ENCODE results near the gene ABCC11. TPM values are rescaled to one million over a fixed set of nuclear protein-coding genes. Genes with fewer than 3 reads are reported as not detected.

ABCC11 gene
- total and polyA plus RNA-seq, 2 of the 13 experiments (the other 11 are each of a cell fraction or from before 2014, with no cell fraction given): 1.0 to 1.4 TPM

DNA sequence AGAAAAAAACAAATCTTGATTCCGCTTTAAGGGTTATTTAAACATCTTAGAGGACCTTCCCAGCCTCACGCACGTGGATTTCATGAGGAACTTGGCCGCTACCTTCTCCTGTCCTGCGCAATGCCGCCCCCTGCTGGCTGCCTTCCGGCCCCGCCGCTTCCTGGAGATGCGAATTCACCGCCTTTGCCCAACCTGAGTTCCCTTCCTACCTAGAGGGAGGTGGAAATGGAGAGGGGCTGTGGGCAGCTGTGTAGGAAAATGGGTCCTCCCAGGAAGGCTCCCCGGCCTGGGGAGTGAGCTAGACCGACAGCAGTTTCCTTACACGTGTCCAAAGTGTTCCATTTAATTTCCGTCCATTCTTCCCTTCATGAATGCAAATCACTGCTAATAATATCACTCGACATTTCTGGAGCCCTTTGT, 90.5 kb downstream of the ABCC11 start (continued):
- TF ChIP-seq, protein P1, sequence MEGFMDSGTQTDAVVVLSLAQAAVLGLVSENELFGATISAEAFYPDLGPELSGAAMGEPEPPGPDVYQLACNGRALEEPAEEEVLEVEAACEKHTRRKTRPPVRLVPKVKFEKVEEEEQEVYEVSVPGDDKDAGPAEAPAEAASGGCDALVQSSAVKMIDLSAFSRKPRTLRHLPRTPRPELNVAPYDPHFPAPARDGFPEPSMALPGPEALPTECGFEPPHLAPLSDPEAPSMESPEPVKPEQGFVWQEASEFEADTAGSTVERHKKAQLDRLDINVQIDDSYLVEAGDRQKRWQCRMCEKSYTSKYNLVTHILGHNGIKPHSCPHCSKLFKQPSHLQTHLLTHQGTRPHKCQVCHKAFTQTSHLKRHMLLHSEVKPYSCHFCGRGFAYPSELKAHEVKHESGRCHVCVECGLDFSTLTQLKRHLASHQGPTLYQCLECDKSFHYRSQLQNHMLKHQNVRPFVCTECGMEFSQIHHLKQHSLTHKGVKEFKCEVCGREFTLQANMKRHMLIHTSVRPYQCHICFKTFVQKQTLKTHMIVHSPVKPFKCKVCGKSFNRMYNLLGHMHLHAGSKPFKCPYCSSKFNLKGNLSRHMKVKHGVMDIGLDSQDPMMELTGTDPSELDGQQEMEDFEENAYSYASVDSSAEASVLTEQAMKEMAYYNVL (CRISPR knock-in tag; IDR thresholded peaks at IDR 0.05; ENCODE audit: borderline replicate concordance): peak; percentile 47; the same call in 1 of the 2 replicates
- TF ChIP-seq ZNF607 (CRISPR knock-in tag; IDR thresholded peaks at IDR 0.05; ENCODE audit: borderline replicate concordance) (no peak), ZFY (CRISPR knock-in tag; IDR thresholded peaks at IDR 0.05) (0 out of 2 replicates have a peak, but pooled peaks have one; percentile 21), HNRNPLL (IDR thresholded peaks at IDR 0.05; ENCODE audit: low read depth, low read length, poor library complexity, severe bottlenecking) (peak; percentile 26), XRCC5 (optimal IDR thresholded peaks at IDR 0.05; ENCODE audit: low read length) (peak; percentile 85), MAFK (conservative IDR thresholded peaks at IDR 0.05 in 1 of 2, IDR thresholded peaks at IDR 0.05 in 1 of 2; ENCODE audit: low read length in 2 of 2) (no peak), KDM4B (CRISPR knock-in tag; IDR thresholded peaks at IDR 0.05) (no peak), MXD4 (CRISPR knock-in tag; IDR thresholded peaks at IDR 0.05) (0 out of 2 replicates have a peak, but pooled peaks have one; percentile 17), DMAP1 (CRISPR knock-in tag; IDR thresholded peaks at IDR 0.05) (no peak), ZNF792 (CRISPR knock-in tag; IDR thresholded peaks at IDR 0.05) (no peak), KDM2A (CRISPR knock-in tag; IDR thresholded peaks at IDR 0.05; ENCODE audit: borderline replicate concordance, low read depth) (peak; percentile 76; the same call in 1 of the 2 replicates), SATB2 (CRISPR knock-in tag; IDR thresholded peaks at IDR 0.05) (no peak)
- TF ChIP-seq, protein P2, sequence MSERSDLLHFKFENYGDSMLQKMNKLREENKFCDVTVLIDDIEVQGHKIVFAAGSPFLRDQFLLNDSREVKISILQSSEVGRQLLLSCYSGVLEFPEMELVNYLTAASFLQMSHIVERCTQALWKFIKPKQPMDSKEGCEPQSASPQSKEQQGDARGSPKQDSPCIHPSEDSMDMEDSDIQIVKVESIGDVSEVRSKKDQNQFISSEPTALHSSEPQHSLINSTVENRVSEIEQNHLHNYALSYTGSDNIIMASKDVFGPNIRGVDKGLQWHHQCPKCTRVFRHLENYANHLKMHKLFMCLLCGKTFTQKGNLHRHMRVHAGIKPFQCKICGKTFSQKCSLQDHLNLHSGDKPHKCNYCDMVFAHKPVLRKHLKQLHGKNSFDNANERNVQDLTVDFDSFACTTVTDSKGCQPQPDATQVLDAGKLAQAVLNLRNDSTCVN (CRISPR knock-in tag; IDR thresholded peaks at IDR 0.05; ENCODE audit: borderline replicate concordance): 0 out of 2 replicates have a peak, but pooled peaks have one; percentile 20
- TF ChIP-seq, protein P3, sequence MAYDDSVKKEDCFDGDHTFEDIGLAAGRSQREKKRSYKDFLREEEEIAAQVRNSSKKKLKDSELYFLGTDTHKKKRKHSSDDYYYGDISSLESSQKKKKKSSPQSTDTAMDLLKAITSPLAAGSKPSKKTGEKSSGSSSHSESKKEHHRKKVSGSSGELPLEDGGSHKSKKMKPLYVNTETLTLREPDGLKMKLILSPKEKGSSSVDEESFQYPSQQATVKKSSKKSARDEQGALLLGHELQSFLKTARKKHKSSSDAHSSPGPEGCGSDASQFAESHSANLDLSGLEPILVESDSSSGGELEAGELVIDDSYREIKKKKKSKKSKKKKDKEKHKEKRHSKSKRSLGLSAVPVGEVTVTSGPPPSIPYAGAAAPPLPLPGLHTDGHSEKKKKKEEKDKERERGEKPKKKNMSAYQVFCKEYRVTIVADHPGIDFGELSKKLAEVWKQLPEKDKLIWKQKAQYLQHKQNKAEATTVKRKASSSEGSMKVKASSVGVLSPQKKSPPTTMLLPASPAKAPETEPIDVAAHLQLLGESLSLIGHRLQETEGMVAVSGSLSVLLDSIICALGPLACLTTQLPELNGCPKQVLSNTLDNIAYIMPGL (CRISPR knock-in tag; IDR thresholded peaks at IDR 0.05; ENCODE audit: borderline replicate concordance in 1 of 2, low read depth in 1 of 2): peak; percentile 57 to 79; a peak in 3 of 4 replicates
- TF ChIP-seq, protein P4, sequence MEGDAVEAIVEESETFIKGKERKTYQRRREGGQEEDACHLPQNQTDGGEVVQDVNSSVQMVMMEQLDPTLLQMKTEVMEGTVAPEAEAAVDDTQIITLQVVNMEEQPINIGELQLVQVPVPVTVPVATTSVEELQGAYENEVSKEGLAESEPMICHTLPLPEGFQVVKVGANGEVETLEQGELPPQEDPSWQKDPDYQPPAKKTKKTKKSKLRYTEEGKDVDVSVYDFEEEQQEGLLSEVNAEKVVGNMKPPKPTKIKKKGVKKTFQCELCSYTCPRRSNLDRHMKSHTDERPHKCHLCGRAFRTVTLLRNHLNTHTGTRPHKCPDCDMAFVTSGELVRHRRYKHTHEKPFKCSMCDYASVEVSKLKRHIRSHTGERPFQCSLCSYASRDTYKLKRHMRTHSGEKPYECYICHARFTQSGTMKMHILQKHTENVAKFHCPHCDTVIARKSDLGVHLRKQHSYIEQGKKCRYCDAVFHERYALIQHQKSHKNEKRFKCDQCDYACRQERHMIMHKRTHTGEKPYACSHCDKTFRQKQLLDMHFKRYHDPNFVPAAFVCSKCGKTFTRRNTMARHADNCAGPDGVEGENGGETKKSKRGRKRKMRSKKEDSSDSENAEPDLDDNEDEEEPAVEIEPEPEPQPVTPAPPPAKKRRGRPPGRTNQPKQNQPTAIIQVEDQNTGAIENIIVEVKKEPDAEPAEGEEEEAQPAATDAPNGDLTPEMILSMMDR (CRISPR knock-in tag; IDR thresholded peaks at IDR 0.05): peak; percentile 97
- TF ChIP-seq, protein P5, sequence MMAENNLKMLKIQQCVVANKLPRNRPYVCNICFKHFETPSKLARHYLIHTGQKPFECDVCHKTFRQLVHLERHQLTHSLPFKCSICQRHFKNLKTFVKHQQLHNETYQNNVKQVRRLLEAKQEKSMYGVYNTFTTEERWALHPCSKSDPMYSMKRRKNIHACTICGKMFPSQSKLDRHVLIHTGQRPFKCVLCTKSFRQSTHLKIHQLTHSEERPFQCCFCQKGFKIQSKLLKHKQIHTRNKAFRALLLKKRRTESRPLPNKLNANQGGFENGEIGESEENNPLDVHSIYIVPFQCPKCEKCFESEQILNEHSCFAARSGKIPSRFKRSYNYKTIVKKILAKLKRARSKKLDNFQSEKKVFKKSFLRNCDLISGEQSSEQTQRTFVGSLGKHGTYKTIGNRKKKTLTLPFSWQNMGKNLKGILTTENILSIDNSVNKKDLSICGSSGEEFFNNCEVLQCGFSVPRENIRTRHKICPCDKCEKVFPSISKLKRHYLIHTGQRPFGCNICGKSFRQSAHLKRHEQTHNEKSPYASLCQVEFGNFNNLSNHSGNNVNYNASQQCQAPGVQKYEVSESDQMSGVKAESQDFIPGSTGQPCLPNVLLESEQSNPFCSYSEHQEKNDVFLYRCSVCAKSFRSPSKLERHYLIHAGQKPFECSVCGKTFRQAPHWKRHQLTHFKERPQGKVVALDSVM (CRISPR knock-in tag; IDR thresholded peaks at IDR 0.05): no peak
- TF ChIP-seq, protein P6, sequence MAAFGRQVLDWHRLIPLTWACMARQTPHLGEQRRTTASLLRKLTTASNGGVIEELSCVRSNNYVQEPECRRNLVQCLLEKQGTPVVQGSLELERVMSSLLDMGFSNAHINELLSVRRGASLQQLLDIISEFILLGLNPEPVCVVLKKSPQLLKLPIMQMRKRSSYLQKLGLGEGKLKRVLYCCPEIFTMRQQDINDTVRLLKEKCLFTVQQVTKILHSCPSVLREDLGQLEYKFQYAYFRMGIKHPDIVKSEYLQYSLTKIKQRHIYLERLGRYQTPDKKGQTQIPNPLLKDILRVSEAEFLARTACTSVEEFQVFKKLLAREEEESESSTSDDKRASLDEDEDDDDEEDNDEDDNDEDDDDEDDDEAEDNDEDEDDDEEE (CRISPR knock-in tag; IDR thresholded peaks at IDR 0.05): 0 out of 2 replicates have a peak, but pooled peaks have one; percentile 12
- TF ChIP-seq, protein P7, sequence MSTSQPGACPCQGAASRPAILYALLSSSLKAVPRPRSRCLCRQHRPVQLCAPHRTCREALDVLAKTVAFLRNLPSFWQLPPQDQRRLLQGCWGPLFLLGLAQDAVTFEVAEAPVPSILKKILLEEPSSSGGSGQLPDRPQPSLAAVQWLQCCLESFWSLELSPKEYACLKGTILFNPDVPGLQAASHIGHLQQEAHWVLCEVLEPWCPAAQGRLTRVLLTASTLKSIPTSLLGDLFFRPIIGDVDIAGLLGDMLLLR (CRISPR knock-in tag; IDR thresholded peaks at IDR 0.05): peak; percentile 58; the same call in 1 of the 2 replicates

All from HepG2 (cell line).